Measurements from ENCODE around the gene ZNF3. TPM values are rescaled to one million over a fixed set of nuclear protein-coding genes. Genes with fewer than 3 reads are reported as not detected.

ZNF3 gene
- total and polyA plus RNA-seq, 9 of the 15 experiments (the other 6 are each of a cell fraction or from before 2014, with no cell fraction given), result 30.0 to 64.9 (median 51.5) TPM

DNA sequence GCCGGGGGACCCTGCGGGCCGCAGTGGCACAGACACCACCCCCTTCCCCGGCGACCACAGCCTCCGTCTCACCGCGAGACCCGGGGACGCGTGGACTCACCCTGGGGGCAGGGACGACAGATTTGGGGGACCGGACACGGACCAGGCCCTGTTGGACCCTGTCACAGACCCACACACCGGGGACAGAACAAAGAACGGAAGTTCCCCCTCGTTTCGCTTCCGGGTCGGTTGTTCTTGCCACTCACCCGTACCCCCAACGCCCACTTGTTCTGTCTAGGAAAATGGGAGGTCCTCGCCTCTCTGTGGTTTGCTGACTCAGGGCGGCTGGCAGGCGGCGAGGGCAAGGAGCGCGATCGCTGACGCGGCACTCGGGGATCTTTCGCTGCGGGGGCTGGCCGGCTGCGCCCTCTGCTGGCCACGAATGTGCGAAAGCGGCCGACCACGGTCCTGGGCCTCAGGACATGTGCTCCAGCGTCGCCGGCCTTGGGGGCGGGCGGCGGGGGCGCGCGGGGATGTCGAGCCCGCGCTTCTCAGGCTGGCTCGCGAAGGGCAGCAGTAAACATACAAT, at the start of gene ZNF3 (continued):
- TF ChIP-seq, protein P1, sequence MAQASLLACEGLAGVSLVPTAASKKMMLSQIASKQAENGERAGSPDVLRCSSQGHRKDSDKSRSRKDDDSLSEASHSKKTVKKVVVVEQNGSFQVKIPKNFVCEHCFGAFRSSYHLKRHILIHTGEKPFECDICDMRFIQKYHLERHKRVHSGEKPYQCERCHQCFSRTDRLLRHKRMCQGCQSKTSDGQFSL (CRISPR knock-in tag; IDR thresholded peaks at IDR 0.05), result peak; percentile 74; the same call in 1 of the 2 replicates
- TF ChIP-seq, protein P1 (tag; IDR thresholded peaks at IDR 0.05), result peak in 1 of 2 experiments; percentile 63; a peak in 1 of 4 replicates
- peak; percentile 44 for TF ChIP-seq MXD1 (CRISPR knock-in tag; IDR thresholded peaks at IDR 0.05; ENCODE audit: borderline replicate concordance, poor library complexity, severe bottlenecking)
- peak; percentile 8; the same call in 1 of the 2 replicates for TF ChIP-seq ZNF239 (CRISPR knock-in tag; IDR thresholded peaks at IDR 0.05)
- TF ChIP-seq ELF4 (CRISPR knock-in tag; IDR thresholded peaks at IDR 0.05), result 0 out of 2 replicates have a peak, but pooled peaks have one; percentile 35
- TF ChIP-seq POU5F1 (IDR thresholded peaks at IDR 0.05; ENCODE audit: borderline replicate concordance, low read depth, low read length, partially characterized antibody), result peak; percentile 14
- TF ChIP-seq PBX2 (CRISPR knock-in tag; IDR thresholded peaks at IDR 0.05; ENCODE audit: low read depth), result no peak; the same call in 1 of the 2 replicates
- peak; percentile 89 for TF ChIP-seq PBX2 (tag; conservative IDR thresholded peaks at IDR 0.05; ENCODE audit: low read depth)
- TF ChIP-seq ZNF551 (CRISPR knock-in tag; IDR thresholded peaks at IDR 0.05), result no peak
- peak; percentile 85 for TF ChIP-seq POLR2AphosphoS5 (IDR thresholded peaks at IDR 0.05; ENCODE audit: control insufficient read depth, insufficient read depth, low read depth, low read length)
- no peak for TF ChIP-seq MEF2D (tag; conservative IDR thresholded peaks at IDR 0.05; ENCODE audit: low read depth)
- no peak for TF ChIP-seq NFRKB (IDR thresholded peaks at IDR 0.05; ENCODE audit: low read depth)
- no peak for TF ChIP-seq BCOR (IDR thresholded peaks at IDR 0.05)
- TF ChIP-seq ZNF316 (IDR thresholded peaks at IDR 0.05), result peak; percentile 100
- TF ChIP-seq ATF1 (CRISPR knock-in tag; IDR thresholded peaks at IDR 0.05), result peak; percentile 50; the same call in 1 of the 2 replicates
- peak; percentile 93 for TF ChIP-seq ATF1 (tag; IDR thresholded peaks at IDR 0.05)
- peak; percentile 96 for TF ChIP-seq CTCFL (IDR thresholded peaks at IDR 0.05; ENCODE audit: borderline replicate concordance, insufficient read depth, low read depth, low read length, poor library complexity, severe bottlenecking)
- peak; percentile 90 for TF ChIP-seq LCOR (CRISPR knock-in tag; IDR thresholded peaks at IDR 0.05)
- peak; percentile 100 for TF ChIP-seq NR2C1 (IDR thresholded peaks at IDR 0.05)
- peak; percentile 100 for TF ChIP-seq NR2C1 (tag; IDR thresholded peaks at IDR 0.05)
- no peak for TF ChIP-seq CBFA2T2 (conservative IDR thresholded peaks at IDR 0.05)
- TF ChIP-seq POLR2G (IDR thresholded peaks at IDR 0.05; ENCODE audit: low read depth, low read length), result peak; percentile 92
